Measurements from ENCODE around the gene COLEC12. TPM values are rescaled to one million over a fixed set of nuclear protein-coding genes. Genes with fewer than 3 reads are reported as not detected.
"Not testable (repeated sequence)": the region's sequence is repeated elsewhere in the genome, so short reads cannot be mapped to it uniquely, and the experiment has no call there.

The COLEC12 gene
- total RNA-seq, 1 experiment from 2014 or later = not detected

- CTCF ChIA-PET = no interaction called here
- no peaks in the 10 kb centered on the region for H3K36me3 Mint-ChIP-seq (ENCODE audit: insufficient read depth, unreplicated experiment)
- H3K27ac Mint-ChIP-seq (ENCODE audit: unreplicated experiment) = no peak overlapping the region
- TF ChIP-seq CTCF (IDR thresholded peaks at IDR 0.05; ENCODE audit: unreplicated experiment) = no peak
- no peaks in the 10 kb centered on the region for H3K9me3 Mint-ChIP-seq (ENCODE audit: low read depth, unreplicated experiment)
- no peak overlapping the region for H3K4me3 Mint-ChIP-seq (ENCODE audit: low read depth, unreplicated experiment)
- no TSS peak for BruUV-seq (replicated peaks)
- intact Hi-C loops (cut with micrococcal nuclease; ENCODE audit: unreplicated experiment) = no loop called here
- peaks cover 31% of the 10 kb centered on the region for H3K27me3 Mint-ChIP-seq (ENCODE audit: unreplicated experiment)
- no peaks in the 10 kb centered on the region for H3K4me1 Mint-ChIP-seq (ENCODE audit: low read depth, unreplicated experiment)
- no peak for DNase-seq
Measured at GRCh38 chr18:316393-316792, 184.1 kb downstream of the COLEC12 start.

- no peak overlapping the region for H3K4me3 Mint-ChIP-seq (ENCODE audit: low read depth, unreplicated experiment)
- CTCF ChIA-PET = no interaction called here
- no peaks in the 10 kb centered on the region for H3K36me3 Mint-ChIP-seq (ENCODE audit: insufficient read depth, unreplicated experiment)
- no peak overlapping the region for H3K27ac Mint-ChIP-seq (ENCODE audit: unreplicated experiment)
- BruUV-seq (replicated peaks) = no TSS peak
- DNase-seq = no peak
- intact Hi-C loops (cut with micrococcal nuclease; ENCODE audit: unreplicated experiment) = no loop called here
- TF ChIP-seq CTCF (IDR thresholded peaks at IDR 0.05; ENCODE audit: unreplicated experiment) = no peak
- peaks cover 34% of the 10 kb centered on the region for H3K27me3 Mint-ChIP-seq (ENCODE audit: unreplicated experiment)
- H3K9me3 Mint-ChIP-seq (ENCODE audit: low read depth, unreplicated experiment) = no peaks in the 10 kb centered on the region
- H3K4me1 Mint-ChIP-seq (ENCODE audit: low read depth, unreplicated experiment) = no peaks in the 10 kb centered on the region
Measured at GRCh38 chr18:313931-314330, 186.6 kb downstream of the COLEC12 start.

- H3K4me3 Mint-ChIP-seq (ENCODE audit: low read depth, unreplicated experiment) = no peak overlapping the region
- H3K27ac Mint-ChIP-seq (ENCODE audit: unreplicated experiment) = no peak overlapping the region
- intact Hi-C loops (cut with micrococcal nuclease; ENCODE audit: unreplicated experiment) = no loop called here
- no peak for TF ChIP-seq CTCF (IDR thresholded peaks at IDR 0.05; ENCODE audit: unreplicated experiment)
- no peaks in the 10 kb centered on the region for H3K9me3 Mint-ChIP-seq (ENCODE audit: low read depth, unreplicated experiment)
- H3K4me1 Mint-ChIP-seq (ENCODE audit: low read depth, unreplicated experiment) = no peaks in the 10 kb centered on the region
- no TSS peak for BruUV-seq (replicated peaks)
- no peaks in the 10 kb centered on the region for H3K36me3 Mint-ChIP-seq (ENCODE audit: insufficient read depth, unreplicated experiment)
- CTCF ChIA-PET = no interaction called here
- peaks cover 49% of the 10 kb centered on the region for H3K27me3 Mint-ChIP-seq (ENCODE audit: unreplicated experiment)
- DNase-seq = no peak
Measured at GRCh38 chr18:312415-312814, 188.1 kb downstream of the COLEC12 start.

- peaks cover 4% of the 10 kb centered on the region for H3K36me3 Mint-ChIP-seq (ENCODE audit: insufficient read depth, unreplicated experiment)
- no peak overlapping the region for H3K27ac Mint-ChIP-seq (ENCODE audit: unreplicated experiment)
- DNase-seq = no peak
- H3K27me3 Mint-ChIP-seq (ENCODE audit: unreplicated experiment) = peaks cover 64% of the 10 kb centered on the region
- TF ChIP-seq CTCF (IDR thresholded peaks at IDR 0.05; ENCODE audit: unreplicated experiment) = no peak
- H3K9me3 Mint-ChIP-seq (ENCODE audit: low read depth, unreplicated experiment) = no peaks in the 10 kb centered on the region
- CTCF ChIA-PET = interaction anchor here (0.6 to 0.7 kb wide), 2 partner anchors 303 to 1666 kb away, joined by 3 to 4 read pairs; no protein-coding TSS in a partner anchor
- no peaks in the 10 kb centered on the region for H3K4me1 Mint-ChIP-seq (ENCODE audit: low read depth, unreplicated experiment)
- H3K4me3 Mint-ChIP-seq (ENCODE audit: low read depth, unreplicated experiment) = no peak overlapping the region
- no TSS peak for BruUV-seq (replicated peaks)
- intact Hi-C loops (cut with micrococcal nuclease; ENCODE audit: unreplicated experiment) = no loop called here
Measured at GRCh38 chr18:310042-310441, 190.5 kb downstream of the COLEC12 start.

GRCh38 chr18:308086-308485 lies 192.4 kb downstream of the COLEC12 start:
- H3K9me3 Mint-ChIP-seq (ENCODE audit: low read depth, unreplicated experiment); DNase-seq; H3K4me1 Mint-ChIP-seq (ENCODE audit: low read depth, unreplicated experiment); intact Hi-C loops (cut with micrococcal nuclease; ENCODE audit: unreplicated experiment); CTCF ChIA-PET; H3K4me3 Mint-ChIP-seq (ENCODE audit: low read depth, unreplicated experiment); H3K27ac Mint-ChIP-seq (ENCODE audit: unreplicated experiment); BruUV-seq (replicated peaks); H3K36me3 Mint-ChIP-seq (ENCODE audit: insufficient read depth, unreplicated experiment): not testable (repeated sequence)
- peaks cover 83% of the 10 kb centered on the region for H3K27me3 Mint-ChIP-seq (ENCODE audit: unreplicated experiment)

All from Calu3 (cell line).